Lower leg skin (tissue), 4 donors: ENCODE results near the gene VAT1L. TPM values are rescaled to one million over a fixed set of nuclear protein-coding genes. Genes with fewer than 3 reads are reported as not detected.

Experiments
- DNase-seq, 2 donors: peaks; one replicate each; pipeline ENCODE4 v3.0.0-alpha.2; 2019; ENCODE audit warnings: low spot score in 2 of 2
- H3K4me3 ChIP-seq: fragments of 200-600 bp; sonication (generic); 2 replicates; pipeline ENCODE4 v1.5.1; 2017; ENCODE audit warnings: mild to moderate bottlenecking, low read depth; ENCODE audit not compliant: poor library complexity, severe bottlenecking
- CTCF ChIP-seq, 3 donors: fragments of 450-650 bp; IDR thresholded peaks; one replicate each; pipeline ENCODE4 v1.5.1; 2016; ENCODE audit warnings: antibody characterized with exemption in 3 of 3, mild to moderate bottlenecking in 3 of 3, moderate library complexity in 2 of 3
- POLR2A ChIP-seq, 2 donors: fragments of 450-650 bp; IDR thresholded peaks; one replicate each; pipeline ENCODE4 v1.6.1; 2016 to 2017; ENCODE audit warnings: antibody characterized with exemption in 2 of 2, mild to moderate bottlenecking in 1 of 2, moderate library complexity in 1 of 2
- WGBS, 2 donors: methylation state at CpG; one replicate each; pipeline ENCODE4 v1.1.5; 2018; 5-methylcytosine and 5-hydroxymethylcytosine counted together
- intact Hi-C: fragments of 100-400 bp; cut with DNase I; formaldehyde crosslinking; loops from one replicate; pipeline ENCODE4 v1.15.0; 2023; ENCODE audit warnings: low total_unique reads
- total RNA-seq, 4 donors: library from RNA; depleted of rRNA; stranded (reverse); fragments of >200 nt; gene quantifications; one replicate each; pipeline ENCODE4 v1.1.0, GENCODE V29; 2016

Gene VAT1L
- total RNA-seq, 4 donors from 2014 or later: 0.10 to 0.36 TPM; not detected in 2

DNA sequence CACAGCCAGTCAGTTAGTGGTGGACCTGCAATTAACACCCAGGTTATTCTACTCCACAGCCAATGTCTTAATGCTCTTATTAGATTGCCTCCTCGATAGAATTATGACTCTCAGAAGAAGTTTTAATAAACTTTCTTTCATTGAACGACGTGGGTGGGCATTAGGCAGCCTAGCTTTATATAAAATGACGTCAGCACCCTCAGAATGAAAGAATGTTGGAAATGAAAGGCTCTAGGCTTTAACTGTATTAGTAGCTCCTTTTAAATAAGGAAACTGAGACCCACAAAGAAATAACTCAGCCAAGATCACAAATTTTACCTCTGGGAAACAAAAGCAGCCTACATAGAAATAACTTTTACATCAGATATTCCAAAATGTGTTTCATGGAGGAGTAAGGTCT, 142.7 kb downstream of the VAT1L start:
- TF ChIP-seq CTCF (IDR thresholded peaks at IDR 0.05) (no peak), POLR2A (IDR thresholded peaks at IDR 0.05) (no peak)
- no peak overlapping the region for H3K4me3 ChIP-seq
- intact Hi-C loops: no loop called here
- WGBS, 2 donors: 68 to 70% methylated on average over 4 of the region's 4 CpGs
- no peak for DNase-seq

DNA sequence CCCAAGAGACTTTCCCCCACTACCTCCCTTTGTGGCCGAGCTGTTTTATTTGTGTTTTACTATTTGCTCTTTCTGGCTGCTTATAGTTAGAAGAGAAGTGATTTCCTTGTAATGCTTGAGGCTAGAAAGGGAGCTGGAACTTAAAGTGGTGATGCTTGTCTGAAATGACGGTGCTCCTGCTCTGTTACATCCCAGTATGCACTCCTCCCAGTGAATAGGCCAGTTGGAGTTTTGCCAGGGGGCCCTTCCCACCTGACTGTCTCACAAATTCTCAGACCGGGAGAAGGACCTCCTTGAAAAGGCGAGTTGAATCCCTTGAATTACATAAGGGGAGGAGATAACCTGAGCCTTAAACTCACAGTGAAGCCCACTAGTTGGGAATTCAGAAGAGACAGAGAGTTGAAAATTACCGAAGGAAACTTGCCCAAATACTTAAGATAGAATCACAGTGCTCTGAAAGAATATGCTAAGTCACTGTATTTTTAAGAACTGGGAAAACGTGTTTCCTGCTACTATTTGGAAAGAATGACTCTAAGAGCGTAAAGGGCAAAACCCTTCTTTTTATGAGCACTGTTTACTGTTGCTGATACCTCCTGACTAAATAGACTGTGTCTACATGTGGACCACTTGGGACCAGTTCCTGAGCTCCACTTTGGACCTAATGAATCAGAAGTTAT, 149.2 kb downstream of the VAT1L start:
- WGBS, 2 donors: 30 to 39% methylated on average over 7 of the region's 7 CpGs
- DNase-seq: no peak
- H3K4me3 ChIP-seq: no peak overlapping the region
- intact Hi-C loops: no loop called here
- TF ChIP-seq CTCF (IDR thresholded peaks at IDR 0.05): no peak
- no peak for TF ChIP-seq POLR2A (IDR thresholded peaks at IDR 0.05)

DNA sequence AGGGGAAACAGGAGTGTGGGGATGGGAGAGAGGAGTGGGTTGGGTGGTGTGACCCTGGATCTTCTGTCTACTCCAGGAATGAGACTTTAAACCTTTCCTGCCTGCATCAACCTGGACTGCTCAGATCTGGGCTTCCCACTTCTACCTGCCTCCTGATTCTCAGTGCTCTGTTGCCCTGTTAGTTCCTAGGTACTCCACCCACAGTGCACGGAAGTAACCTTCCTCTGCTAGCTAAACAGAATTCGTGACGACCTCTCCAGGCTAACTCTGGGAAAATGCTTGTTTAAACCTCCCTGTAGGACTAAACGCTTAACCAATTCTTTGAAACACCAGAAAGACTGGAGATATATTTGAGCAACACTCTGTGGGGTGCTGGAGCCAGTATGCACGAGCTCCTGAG, 150.5 kb downstream of the VAT1L start:
- intact Hi-C loops: no loop called here
- WGBS, 2 donors: 59 to 76% methylated on average over 5 of the region's 5 CpGs
- TF ChIP-seq POLR2A (IDR thresholded peaks at IDR 0.05): no peak
- no peak for TF ChIP-seq CTCF (IDR thresholded peaks at IDR 0.05)
- no peak for DNase-seq
- H3K4me3 ChIP-seq: no peak overlapping the region

DNA sequence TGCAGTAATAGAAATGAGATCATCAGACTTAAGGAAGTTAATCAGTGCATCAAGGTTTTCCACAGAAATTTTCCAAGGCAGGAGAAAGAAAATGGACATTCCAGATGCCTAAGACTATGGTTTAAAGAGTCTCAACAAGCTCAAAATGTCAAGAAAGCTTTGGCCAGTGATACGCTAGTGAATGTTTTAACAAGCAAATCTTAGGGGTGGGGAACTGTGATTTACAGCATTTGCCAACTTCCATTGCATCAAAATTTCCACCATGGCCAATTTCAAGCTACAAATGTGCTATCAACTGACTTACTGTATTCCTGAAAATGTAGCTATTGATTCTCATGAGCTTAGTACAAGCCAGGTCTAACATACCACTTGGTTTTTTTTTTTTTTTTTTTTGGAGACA, 151.6 kb downstream of the VAT1L start:
- intact Hi-C loops: no loop called here
- H3K4me3 ChIP-seq: no peak overlapping the region
- WGBS, 2 donors: 38 to 53% methylated on average over 1 of the region's 1 CpG
- TF ChIP-seq CTCF (IDR thresholded peaks at IDR 0.05) (no peak), POLR2A (IDR thresholded peaks at IDR 0.05) (no peak)
- DNase-seq: no peak

DNA sequence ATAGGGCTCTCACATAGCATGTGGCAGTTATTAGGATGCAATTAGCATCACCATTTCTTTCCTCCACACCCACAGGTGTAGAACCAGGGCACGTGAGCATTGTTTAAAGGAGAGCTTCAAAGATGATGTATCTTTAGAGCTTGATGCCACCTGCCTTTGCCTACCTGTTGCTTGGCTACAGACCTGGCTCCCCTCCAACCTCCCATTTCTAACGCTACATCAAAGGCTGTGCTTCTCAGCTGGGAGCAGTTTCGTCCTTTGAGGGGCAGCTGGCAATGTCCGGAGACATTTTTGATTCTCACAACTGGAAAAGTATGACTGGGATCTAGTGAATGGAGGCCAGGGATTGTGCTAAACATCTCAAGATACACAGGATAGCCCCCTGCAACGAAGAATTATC, 155.4 kb downstream of the VAT1L start:
- no peak for DNase-seq

More for the DNA sequence above, 155.4 kb downstream of the VAT1L start:
- intact Hi-C loops: no loop called here
- 36 to 39% methylated on average over 5 of the region's 5 CpGs for WGBS, 2 donors
- TF ChIP-seq CTCF (IDR thresholded peaks at IDR 0.05) (no peak), POLR2A (IDR thresholded peaks at IDR 0.05) (no peak)
- no peak overlapping the region for H3K4me3 ChIP-seq
